ENCODE measurements around the gene ATG16L2.
"Not testable (repeated sequence)": the region's sequence is repeated elsewhere in the genome, so short reads cannot be mapped to it uniquely, and the experiment has no call there.

Gene ATG16L2

GRCh38 chr11:72787216-72788104, 26.8 kb upstream of the ATG16L2 start:
- TF ChIP-seq CTCF (IDR thresholded peaks at IDR 0.05; ENCODE audit: low read depth, low read length), result no peak
- H3K4me3 ChIP-seq (ENCODE audit: low read depth, low read length), result no peak overlapping the region

DNA sequence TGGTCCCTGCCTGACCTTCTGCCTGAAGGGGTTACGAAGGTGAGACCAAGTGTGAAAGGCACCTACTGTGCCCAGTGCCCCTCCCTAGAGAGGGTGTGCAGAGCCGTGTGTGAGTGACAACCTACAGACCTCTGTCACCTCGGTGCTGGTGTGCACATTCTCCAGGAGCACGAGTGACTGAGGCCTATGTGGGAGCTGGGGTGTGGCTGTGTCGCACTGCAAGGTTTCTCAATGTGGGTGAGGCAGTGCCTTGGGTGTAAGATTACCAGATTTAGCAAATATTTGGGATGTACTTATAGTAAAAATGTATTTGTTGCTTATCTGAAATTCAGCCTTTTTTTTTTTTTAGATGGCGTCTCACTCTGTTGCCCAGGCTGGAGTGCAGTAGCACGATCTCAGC, 26.0 kb upstream of the ATG16L2 start:
- H3K4me3 ChIP-seq (ENCODE audit: low read depth, low read length), result no peak overlapping the region
- no peak for TF ChIP-seq CTCF (IDR thresholded peaks at IDR 0.05; ENCODE audit: low read depth, low read length)

DNA sequence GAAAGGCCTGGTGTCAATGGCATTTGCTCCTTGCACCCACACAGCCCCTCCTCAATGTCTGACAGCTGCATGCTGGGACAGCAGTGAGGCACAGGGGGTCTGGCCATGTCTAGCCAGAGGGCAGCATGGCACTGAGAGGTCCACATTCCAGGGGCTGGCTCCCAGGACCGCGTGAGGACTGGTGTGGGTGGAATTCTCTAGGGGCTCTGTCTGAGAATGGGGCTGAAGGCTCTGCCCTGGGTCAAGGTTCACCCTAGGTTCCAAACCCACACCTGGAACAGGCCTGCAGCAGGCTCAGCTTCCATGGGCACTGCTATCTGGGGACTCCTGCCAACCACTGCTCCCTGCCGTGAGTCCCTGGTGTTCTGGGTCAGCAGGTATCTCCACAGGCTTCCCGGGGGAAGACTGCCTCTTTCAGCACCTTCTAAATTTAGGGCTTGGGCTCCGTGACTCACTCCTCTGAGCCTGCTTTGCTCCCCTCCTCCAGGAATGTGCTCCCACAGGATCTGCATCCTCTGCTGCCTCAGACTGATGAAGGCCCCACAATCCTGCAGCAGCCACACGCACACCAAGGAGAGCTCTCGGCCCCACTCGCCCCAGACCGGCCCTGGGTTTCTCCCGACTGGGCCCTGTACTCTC, 24.6 kb upstream of the ATG16L2 start:
- no peak for TF ChIP-seq CTCF (IDR thresholded peaks at IDR 0.05; ENCODE audit: low read depth, low read length)

DNA sequence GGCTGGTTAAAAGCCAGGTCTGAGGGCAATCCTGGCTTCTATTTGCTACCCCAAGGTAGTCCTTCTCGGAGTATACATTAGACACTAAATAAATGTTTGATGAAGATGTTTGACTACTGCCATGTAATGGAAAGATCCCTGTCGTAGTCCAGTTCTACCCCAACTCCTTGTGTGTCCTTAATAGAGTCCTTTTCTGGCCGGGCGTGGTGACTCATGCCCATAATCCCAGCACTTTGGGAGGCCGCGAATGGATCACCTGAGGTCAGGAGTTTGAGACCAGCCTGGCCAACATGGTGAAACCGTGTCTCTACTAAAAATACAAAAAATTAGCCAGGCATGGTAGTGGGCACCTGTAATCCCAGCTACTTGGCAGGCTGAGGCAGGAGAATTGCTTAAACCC, 23.0 kb upstream of the ATG16L2 start:
- not testable (repeated sequence) for H3K4me3 ChIP-seq (ENCODE audit: low read depth, low read length)

More for the DNA sequence above, 24.6 kb upstream of the ATG16L2 start:
- H3K4me3 ChIP-seq (ENCODE audit: low read depth, low read length), result no peak overlapping the region

DNA sequence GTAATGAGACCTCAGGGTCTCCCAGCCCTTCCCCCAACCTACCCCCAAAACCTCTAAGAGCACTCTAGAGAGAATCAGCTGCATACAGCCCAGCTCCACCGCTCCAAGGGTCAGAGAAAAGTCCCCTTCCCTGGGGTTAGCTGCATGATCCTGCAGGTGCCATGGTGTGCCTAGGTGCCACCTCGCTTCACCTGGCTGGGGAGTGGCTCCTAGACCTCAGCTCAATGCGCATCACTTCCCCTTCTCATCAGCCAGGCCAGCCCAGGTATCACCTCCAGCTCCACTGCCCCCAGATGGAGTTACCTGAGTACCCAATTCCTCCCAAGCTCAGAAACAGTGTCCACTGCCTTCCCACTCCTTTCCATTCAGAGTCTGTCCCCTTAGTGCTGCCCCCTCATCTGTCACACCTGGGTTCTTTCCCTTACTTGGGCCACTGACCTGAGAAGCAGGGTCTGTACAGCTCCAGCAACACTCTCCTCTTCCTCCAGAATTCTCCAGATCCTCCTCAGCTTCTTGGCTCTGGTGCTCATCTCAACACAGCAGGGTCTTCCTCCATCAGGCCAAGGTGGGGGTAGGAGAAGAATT, 21.7 kb upstream of the ATG16L2 start:
- TF ChIP-seq CTCF (IDR thresholded peaks at IDR 0.05; ENCODE audit: low read depth, low read length), result no peak
- H3K4me3 ChIP-seq (ENCODE audit: low read depth, low read length), result no peak overlapping the region

- TF ChIP-seq CTCF (IDR thresholded peaks at IDR 0.05; ENCODE audit: low read depth, low read length), result no peak
- peak overlapping the region; percentile 25 for H3K4me3 ChIP-seq (ENCODE audit: low read depth, low read length)
Measured at GRCh38 chr11:72793076-72793424, 21.2 kb upstream of the ATG16L2 start.

DNA sequence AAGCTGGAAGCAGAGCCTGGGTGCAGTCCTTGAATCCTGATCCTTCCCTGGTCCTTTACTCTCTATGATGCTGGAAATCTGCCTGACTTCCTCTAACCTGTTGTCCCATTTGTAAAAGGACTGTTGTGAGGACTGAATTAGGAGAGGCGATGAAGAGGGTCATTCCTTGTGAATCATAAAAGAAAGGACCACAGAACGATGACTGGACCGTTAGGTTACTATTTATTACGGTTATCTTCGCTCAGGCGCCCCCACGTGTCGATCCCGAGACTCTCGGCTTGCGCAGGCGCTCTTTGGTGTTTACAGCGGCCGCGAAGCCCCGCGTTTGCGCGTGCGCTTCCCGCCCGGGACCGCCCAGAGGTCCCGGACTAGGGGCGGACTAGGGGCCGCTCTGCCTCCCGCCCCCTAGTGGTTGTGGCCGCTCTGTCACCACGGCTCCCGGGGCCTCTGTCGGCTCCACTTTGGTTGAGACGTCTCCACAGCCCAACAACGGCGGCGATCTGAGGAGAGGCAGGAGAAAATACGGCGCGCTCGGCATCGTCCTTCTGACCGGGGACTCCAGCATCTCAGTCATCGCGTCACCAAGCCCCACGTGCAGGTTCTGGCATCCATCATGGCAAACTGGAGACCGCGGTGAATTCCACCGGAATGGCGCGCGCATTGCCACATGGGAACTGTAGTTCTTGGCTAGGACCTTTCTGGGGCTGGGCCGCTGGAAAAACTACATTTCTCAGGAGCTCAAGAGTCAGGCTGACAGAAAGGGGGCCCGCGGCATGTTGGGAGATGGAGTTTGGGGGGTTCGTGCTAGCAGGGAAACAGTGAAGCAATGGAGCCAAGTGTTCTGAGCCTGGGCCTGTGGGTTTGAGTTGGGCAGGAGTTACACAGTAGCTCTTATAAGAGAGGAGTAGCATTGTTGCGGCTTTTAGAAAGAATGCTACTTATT, 20.5 kb upstream of the ATG16L2 start, which contains the start of gene STARD10:
STARD10 (minus strand) TSS at position 623 of the 943 bp plus-strand sequence. CDS start 12,866 bp downstream, outside the sequence.
- peak within 1 kb of the TSS; percentile 73 for H3K4me3 ChIP-seq (ENCODE audit: low read depth, low read length)
- TF ChIP-seq CTCF (IDR thresholded peaks at IDR 0.05; ENCODE audit: low read depth, low read length), result peak; percentile 97
